GM18526 (cell line): ENCODE results near the gene CLEC4D.
"Not testable (repeated sequence)": the region's sequence is repeated elsewhere in the genome, so short reads cannot be mapped to it uniquely, and the experiment has no call there.

ENCODE experiments used
- POLR2A ChIP-seq: IDR thresholded peaks from 3 replicates; pipeline ENCODE4 v1.6.1; 2011; ENCODE audit not compliant: insufficient read length; ENCODE audit errors: extremely low read depth

CLEC4D gene

DNA sequence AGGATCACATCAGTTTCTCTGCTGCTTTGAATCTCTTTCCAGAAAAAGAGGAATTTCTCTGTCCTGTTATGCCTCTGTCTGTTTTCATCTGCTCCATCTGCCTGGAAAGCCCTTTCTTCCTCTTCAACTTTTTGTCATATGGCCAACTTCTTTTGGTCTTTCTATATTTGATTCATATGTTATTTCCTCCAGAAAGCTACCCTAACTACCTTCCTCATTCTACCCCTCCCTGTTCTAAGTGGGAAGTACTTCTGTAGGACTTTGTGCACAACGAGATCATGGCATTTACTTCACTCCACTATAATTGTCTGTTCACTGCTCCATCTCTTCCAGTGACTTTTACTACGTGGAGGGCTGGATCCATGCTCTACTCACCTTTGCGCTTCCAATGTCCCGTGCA lies 5.9 kb downstream of the CLEC4D start:
- TF ChIP-seq POLR2A = no peak

DNA sequence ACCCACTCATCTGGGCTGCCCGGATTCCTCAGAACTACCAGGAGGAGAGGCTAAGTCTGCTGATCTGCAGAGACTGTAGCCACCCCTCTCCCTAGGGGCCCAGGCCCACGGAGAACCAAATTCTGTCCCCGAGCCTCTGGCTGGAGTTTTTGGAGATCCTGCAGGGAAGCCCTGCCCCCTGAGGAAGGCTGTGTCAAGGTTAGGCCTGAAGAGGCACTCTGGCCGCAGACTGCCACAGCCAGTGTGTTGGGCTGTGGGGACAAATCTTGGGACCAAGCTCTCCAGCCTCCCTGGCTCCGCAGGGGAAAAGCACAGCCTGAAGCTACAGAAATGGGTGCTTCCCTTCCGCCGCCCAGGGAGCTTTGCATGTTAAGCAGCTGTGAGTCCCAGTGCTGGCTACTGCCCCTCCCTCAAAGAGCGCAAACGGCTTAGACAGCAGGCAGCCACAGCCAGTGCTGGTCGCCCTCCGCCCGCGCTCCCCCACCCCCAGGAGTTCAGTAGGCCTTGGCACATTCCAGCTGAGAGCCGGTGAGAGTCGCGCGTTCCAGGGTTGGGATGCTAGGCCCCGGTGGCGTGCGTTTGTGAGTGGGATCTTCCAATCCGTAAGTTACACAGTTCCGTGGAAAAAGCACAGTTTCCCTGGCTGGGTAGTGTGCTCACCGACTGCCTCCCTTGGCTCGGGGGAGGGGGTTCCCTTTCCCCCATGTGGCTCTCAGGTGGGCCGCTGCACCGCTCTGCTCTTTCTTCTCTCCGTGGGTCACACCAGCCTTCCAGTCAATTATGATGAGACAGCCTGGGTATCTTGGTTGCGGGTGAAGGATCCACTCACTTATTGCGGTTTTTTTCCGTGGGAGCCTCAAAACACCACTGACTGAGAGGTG lies 14.2 kb downstream of the CLEC4D start:
- TF ChIP-seq POLR2A = no peak

DNA sequence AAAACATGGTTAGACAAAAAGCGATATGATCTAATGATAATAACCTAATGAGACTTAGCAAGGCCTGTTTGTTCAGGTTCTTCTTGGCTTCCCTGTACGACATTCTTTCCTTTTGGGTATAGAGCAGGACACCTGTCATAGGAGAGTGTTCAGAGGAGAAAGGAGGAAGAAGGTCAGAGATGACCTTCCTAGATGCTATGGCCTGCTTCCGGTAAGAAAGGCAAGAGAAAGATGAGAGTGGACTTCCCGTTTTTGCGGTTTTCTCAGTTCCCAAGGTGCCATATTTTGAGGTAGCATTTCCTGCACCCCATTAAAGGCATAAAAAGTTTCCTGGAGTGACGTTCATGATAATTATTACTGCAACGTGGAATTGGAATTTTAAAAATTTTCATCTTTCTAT lies 18.7 kb downstream of the CLEC4D start:
- TF ChIP-seq POLR2A = no peak

DNA sequence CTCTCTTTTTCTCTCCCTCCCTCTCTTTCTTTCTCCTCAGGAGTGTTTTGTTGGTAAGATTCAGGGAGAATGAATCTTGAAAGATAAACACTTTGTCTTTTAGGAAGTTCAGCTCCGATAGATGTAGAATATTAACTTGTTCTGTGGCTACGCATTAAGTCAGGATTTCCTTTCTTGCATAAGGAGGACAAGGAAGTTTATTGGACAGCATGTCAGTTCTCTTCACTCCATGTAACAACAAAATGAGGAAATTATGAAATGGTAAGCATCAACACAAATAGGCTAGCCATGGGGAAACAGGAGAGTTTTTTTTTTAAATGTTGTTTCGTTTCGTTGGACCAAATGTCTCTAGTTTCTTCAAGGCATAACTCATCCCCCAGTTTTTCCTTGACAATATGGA lies 27.5 kb downstream of the CLEC4D start, which contains the start of gene CLEC4E:
Gene CLEC4E, minus strand, starts transcription at position 75 of the 400 bp plus-strand sequence. CDS start 108 bp downstream, outside the sequence.
- not testable (repeated sequence) for TF ChIP-seq POLR2A

DNA sequence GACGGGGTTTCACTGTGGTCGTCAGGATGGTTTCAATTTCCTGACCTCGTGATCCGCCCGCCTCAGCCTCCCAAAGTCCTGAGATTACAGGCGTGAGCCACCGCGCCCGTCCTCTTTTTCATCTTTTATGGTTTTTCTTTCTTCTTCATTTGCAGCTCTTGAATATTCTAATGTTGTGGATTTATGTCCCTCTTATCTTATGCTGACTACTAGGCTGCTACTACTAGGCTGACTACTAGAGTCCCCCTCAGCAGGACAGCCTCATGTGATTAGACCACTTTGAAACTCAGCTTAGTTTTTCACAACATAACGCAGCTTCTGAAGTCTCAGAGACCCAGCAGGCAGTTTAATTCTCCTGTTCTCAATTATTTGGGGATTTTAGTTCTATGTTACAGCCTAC lies 28.3 kb downstream of the CLEC4D start:
- TF ChIP-seq POLR2A = no peak

DNA sequence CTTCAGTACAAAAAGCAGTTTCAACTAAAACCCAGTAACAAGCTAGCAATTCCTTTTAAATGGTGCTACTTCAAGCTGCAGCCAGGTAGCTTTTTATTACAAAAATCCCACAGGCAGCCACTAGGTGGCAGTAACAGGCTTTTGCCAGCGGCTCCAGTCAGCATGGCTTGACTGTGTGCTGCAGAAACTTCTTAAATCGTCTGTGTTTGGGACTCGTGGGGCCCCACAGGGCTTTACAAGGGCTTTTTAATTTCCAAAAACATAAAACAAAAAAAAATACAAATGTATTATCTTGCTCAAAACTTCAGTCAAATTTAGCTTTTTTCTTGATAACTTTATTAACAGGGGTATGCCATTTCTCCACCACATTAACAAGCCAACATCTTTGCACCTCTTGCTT lies 31.0 kb downstream of the CLEC4D start:
- no peak for TF ChIP-seq POLR2A

DNA sequence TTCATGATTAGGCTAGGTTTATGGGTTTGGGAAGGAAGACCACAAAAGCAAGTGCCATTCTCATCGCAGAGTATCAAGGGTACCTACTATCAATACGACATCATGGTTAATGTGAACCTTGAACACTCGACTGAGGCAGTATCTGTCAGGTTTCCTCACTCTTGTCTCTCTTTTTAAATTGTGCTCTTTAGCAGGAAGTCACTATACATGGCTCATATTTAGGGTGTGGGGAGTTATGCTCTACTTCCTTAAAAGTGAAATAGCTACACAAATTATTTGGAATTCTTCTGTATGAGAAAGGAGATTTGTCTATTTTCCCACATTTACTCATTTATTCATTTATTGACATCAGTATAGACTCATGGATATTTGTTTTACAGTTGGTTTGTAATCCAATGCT lies 33.3 kb downstream of the CLEC4D start:
- TF ChIP-seq POLR2A = no peak

DNA sequence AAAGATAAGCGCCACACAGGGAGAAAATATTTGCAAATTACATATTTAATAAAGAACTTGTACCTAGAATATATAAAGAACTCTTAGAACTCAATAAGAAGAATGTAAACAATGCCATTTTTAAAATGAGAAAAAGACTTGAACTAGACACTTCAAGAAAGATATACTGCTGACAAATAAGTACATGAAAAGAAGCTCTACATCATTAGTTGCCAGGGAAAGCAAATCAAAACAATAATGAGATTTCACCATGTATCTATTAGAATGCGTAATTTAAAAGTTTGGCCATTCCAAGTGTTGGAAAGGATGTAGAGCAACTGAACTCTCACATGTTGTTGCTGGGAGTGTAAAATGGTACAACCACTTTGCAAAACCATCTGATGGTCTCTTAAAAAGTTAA lies 34.3 kb downstream of the CLEC4D start:
- no peak for TF ChIP-seq POLR2A

DNA sequence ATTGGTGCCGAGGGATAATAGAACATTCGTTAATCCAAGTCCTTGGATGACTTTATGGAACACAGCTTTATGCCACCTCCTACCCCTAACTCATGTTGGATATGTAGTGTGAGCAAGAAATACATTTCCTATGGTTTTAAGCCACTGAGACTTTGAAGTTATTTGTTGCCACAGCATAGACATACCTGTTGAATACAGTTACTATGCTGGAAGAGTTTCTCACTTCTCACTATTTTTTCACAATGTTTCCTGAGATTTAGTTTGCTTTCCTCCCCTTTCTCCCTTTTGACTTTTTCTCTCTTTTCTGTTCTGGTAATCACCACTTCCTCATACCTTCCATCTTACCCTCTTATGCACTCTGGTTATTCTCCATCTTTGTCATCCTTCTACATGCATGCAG lies 34.9 kb downstream of the CLEC4D start:
- no peak for TF ChIP-seq POLR2A

DNA sequence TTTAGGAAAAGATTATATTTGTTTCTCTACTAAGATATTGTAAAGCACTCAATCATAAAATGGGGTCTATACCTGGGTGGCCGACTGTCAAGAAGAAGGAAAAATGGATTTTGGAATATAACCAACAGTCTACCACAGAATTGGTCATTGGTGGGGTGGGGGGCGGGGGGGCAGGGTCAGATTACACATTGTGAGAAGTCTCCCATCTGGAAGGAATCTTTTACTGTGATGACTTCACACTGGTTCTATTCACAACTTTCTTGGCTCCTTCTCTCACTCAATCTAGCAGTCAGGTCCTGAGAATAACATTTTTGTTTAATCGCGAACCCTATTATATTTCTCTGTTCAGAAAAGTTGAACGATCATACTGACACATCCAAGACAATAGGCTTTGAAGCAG lies 36.1 kb downstream of the CLEC4D start:
- no peak for TF ChIP-seq POLR2A

DNA sequence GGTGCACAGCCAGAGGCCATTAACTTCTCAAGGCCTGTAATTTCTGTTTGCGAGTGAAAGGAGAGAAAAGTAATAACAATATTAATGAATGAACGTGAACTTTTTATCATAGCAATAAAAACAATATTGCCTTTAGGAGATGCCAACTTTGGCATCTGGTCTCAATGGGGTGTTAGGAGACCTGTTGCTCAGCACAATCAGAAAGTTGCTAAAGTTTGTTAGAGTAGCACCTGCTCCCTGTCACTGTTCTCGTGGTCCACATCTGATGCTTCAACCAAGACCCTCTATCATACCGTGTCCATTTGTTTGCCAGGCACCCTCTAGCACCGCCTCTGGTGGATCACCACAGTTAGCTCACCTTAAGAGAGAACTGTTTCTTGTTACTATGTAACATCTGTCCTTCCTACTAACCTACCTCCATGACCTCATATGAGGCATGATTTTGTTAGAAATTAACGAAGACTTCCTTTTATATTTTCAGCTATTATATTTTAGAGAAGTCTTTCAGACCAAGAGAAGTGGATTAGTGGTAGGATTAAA lies 39.9 kb downstream of the CLEC4D start:
- TF ChIP-seq POLR2A = no peak

DNA sequence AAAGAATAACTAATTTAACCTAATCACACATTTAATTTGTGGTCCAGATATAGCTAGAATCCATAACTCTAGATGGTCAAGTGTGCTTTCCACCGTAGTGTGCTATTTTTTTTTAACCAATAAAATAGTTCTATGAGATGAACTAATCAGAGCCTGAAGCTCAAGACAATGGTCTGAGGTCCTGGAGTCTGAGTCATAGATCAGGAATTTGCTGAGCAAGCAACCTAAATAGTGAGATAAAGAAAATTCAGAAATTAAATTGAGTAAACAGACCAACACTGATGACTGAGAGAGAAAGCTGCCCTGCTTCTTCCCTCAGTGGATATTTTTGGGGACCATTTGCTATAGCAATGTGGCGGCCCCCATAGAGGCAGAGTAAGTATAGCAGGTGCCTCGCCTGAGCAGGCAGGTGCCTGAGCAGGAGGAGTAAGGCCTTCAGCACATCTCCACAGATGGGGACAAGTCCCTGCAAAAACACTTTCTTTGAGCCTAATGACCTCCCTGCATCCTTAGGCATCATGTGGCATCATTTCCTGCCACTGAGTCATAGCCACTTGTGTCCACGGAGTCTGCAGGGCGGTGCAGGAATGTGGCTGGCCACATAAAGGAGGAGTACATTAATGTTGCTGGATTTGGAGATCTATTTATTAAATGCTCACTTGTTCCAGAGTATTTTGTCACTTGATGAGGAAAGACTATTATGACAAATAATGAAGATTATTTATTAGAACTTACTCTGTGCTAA lies 41.3 kb downstream of the CLEC4D start:
- no peak for TF ChIP-seq POLR2A

DNA sequence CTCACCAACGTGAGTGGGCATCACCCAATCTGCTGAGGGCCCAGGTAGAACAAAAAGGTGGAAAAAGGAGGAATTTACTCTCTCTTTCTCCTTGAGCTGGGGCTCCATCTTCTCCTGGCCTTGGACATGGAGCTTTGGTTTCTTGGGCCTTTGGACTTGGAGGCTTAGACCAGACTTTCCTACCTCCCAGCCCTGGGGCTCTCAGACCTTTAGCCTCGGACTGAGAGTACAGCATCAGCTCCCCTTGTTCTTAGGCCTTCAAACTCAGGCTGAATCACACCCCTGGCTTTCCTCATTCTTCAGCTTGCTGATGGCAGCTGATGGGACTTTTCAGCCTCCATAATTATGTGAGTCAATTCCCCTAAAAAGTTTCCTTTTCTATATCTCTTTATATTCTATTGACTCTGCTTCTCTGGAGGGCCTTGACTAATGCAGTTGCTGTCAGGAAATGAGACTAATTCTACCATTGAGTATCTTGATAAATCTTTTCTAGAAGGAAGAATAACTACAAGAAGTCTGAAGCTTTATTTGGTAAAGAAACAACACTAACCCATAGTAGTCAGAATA lies 43.3 kb downstream of the CLEC4D start:
- no peak for TF ChIP-seq POLR2A

DNA sequence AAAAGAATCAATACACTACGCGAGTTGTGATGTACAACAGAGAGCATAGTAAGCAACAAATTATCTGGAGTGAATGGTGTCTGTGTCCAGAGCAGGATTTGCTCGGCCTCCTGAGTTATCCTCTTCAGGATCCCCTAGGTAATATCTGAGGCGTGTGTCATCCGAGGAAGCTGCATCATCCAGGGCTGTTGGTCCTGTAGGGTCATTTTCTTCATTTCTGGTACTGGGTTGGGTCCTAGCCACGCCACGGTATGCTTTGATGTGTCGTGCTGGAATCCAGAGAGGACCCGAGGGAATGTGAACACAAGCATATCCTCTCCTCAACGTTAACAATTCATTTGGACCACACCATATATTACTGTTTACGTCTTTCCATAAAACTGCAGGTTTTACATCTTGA lies 46.4 kb downstream of the CLEC4D start:
- TF ChIP-seq POLR2A = no peak

DNA sequence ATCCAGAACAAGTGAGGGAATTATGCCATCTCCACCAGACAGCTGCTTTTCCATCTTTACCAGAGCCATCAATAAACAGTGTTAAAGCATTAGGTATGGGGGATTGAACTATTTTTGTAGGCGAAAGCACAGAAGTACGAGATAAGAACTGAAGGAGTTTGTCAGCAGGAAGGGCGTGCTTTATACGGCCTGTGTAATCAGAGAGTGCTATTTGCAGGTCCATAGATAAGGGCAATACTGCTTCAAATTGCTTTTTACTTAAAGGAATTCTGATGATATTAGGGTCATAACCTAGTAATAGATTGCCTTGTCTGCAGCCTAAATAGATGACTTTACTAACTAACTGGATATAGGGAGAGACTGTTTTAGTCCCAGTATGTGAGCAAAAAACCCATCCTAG lies 47.7 kb downstream of the CLEC4D start:
- no peak for TF ChIP-seq POLR2A

DNA sequence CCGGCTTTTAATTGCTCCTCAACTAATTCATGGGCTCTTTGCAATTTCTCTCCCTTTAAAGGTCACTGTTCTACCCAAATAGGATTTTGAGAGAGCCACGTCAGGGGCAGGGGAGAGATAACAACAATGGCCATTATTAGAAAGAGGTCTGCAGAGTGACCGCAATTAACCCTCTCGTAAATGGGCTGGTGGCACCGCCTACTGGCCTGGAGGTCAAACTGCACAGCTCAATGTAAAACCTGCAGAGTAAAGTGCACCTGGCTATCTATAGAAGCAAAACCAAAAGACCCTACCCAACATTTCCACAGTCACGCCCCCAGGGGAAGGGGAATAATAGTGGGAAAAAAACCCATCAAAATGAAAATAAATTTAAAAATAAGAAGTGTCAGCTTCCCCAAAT lies 49.0 kb downstream of the CLEC4D start:
- TF ChIP-seq POLR2A = no peak
